ENCODE measurements around the gene CMAS. TPM values are rescaled to one million over a fixed set of nuclear protein-coding genes. Genes with fewer than 3 reads are reported as not detected.

Gene CMAS
- total RNA-seq, 1 donor from 2014 or later: 37.9 TPM

- H3K4me3 ChIP-seq (ENCODE audit: insufficient read depth, low read depth, low read length): no peak overlapping the region
- DNase-seq (ENCODE audit: low read depth) (no peak), FAIRE-seq (no peak)
- no peaks in the 10 kb centered on the region for H3K27me3 ChIP-seq (ENCODE audit: insufficient read depth, low read length)
- H3K36me3 Mint-ChIP-seq (ENCODE audit: low read depth, unreplicated experiment): no peaks in the 10 kb centered on the region
- no peak overlapping the region for H3K27ac ChIP-seq (ENCODE audit: low read depth, low read length)
- no peaks in the 10 kb centered on the region for H3K9me3 ChIP-seq (ENCODE audit: insufficient read depth, low read depth, low read length)
- H4K20me1 ChIP-seq (ENCODE audit: insufficient read depth, low read length): no peaks in the 10 kb centered on the region
- H3K27ac Mint-ChIP-seq (ENCODE audit: unreplicated experiment): no peak overlapping the region
- no peak overlapping the region for H2AFZ ChIP-seq (ENCODE audit: low read depth, low read length)
- H3K79me2 ChIP-seq (ENCODE audit: insufficient read depth, low read length): no peaks in the 10 kb centered on the region
- no peak overlapping the region for H3K4me3 Mint-ChIP-seq (ENCODE audit: unreplicated experiment)
- no peak overlapping the region for H3K4me2 ChIP-seq (ENCODE audit: low read length)
- H3K9me3 Mint-ChIP-seq (ENCODE audit: unreplicated experiment): no peaks in the 10 kb centered on the region
- peaks cover 4% of the 10 kb centered on the region for H3K4me1 ChIP-seq (ENCODE audit: insufficient read depth, low read length)
- no peak for TF ChIP-seq CTCF (IDR thresholded peaks at IDR 0.05; ENCODE audit: insufficient read depth, low read depth, low read length)
- H3K27me3 Mint-ChIP-seq (ENCODE audit: low read depth, unreplicated experiment): no peaks in the 10 kb centered on the region
- H3K9ac ChIP-seq (ENCODE audit: low read length): no peak overlapping the region
- H3K36me3 ChIP-seq (ENCODE audit: insufficient read depth, low read length): no peaks in the 10 kb centered on the region
- H3K4me1 Mint-ChIP-seq (ENCODE audit: low read depth, unreplicated experiment): peaks cover 9% of the 10 kb centered on the region
Observed at GRCh38 chr12:22032732-22033131, 13.3 kb upstream of the CMAS start.

GRCh38 chr12:22034709-22035506, 11.1 kb upstream of the CMAS start:
- peaks cover 4% of the 10 kb centered on the region for H3K4me1 ChIP-seq (ENCODE audit: insufficient read depth, low read length)
- H3K79me2 ChIP-seq (ENCODE audit: insufficient read depth, low read length): no peaks in the 10 kb centered on the region
- no peaks in the 10 kb centered on the region for H4K20me1 ChIP-seq (ENCODE audit: insufficient read depth, low read length)
- peaks cover 4% of the 10 kb centered on the region for H3K9me3 Mint-ChIP-seq (ENCODE audit: unreplicated experiment)
- H3K4me2 ChIP-seq (ENCODE audit: low read length): peak overlapping the region; percentile 58
- H3K9ac ChIP-seq (ENCODE audit: low read length): no peak overlapping the region
- peaks cover 3% of the 10 kb centered on the region for H3K27me3 Mint-ChIP-seq (ENCODE audit: low read depth, unreplicated experiment)
- peaks cover 9% of the 10 kb centered on the region for H3K4me1 Mint-ChIP-seq (ENCODE audit: low read depth, unreplicated experiment)
- H3K36me3 ChIP-seq (ENCODE audit: insufficient read depth, low read length): no peaks in the 10 kb centered on the region
- peak overlapping the region; percentile 25 for H2AFZ ChIP-seq (ENCODE audit: low read depth, low read length)
- no peak overlapping the region for H3K27ac Mint-ChIP-seq (ENCODE audit: unreplicated experiment)
- no peaks in the 10 kb centered on the region for H3K27me3 ChIP-seq (ENCODE audit: insufficient read depth, low read length)
- H3K4me3 Mint-ChIP-seq (ENCODE audit: unreplicated experiment): peak overlapping the region; percentile 15
- H3K9me3 ChIP-seq (ENCODE audit: insufficient read depth, low read depth, low read length): no peaks in the 10 kb centered on the region
- no peak for FAIRE-seq
- TF ChIP-seq CTCF (IDR thresholded peaks at IDR 0.05; ENCODE audit: insufficient read depth, low read depth, low read length) (no peak), EZH2 (IDR thresholded peaks at IDR 0.05; ENCODE audit: insufficient read depth, low read length) (no peak)
- H3K27ac ChIP-seq (ENCODE audit: low read depth, low read length): no peak overlapping the region
- no peaks in the 10 kb centered on the region for H3K36me3 Mint-ChIP-seq (ENCODE audit: low read depth, unreplicated experiment)
- peak; percentile 34 for DNase-seq (ENCODE audit: low read depth)
- no peak overlapping the region for H3K4me3 ChIP-seq (ENCODE audit: insufficient read depth, low read depth, low read length)

GRCh38 chr12:22037947-22038346, 8.1 kb upstream of the CMAS start:
- Mint-ChIP-seq H3K9me3 (ENCODE audit: unreplicated experiment) (peaks cover 4% of the 10 kb centered on the region), H3K27ac (ENCODE audit: unreplicated experiment) (no peak overlapping the region), H3K4me1 (ENCODE audit: low read depth, unreplicated experiment) (peaks cover 17% of the 10 kb centered on the region), H3K4me3 (ENCODE audit: unreplicated experiment) (no peak overlapping the region), H3K36me3 (ENCODE audit: low read depth, unreplicated experiment) (no peaks in the 10 kb centered on the region), H3K27me3 (ENCODE audit: low read depth, unreplicated experiment) (peaks cover 3% of the 10 kb centered on the region)
- Histone ChIP-seq H3K36me3 (ENCODE audit: insufficient read depth, low read length) (no peaks in the 10 kb centered on the region), H4K20me1 (ENCODE audit: insufficient read depth, low read length) (no peaks in the 10 kb centered on the region), H2AFZ (ENCODE audit: low read depth, low read length) (no peak overlapping the region), H3K4me3 (ENCODE audit: insufficient read depth, low read depth, low read length) (no peak overlapping the region), H3K27ac (ENCODE audit: low read depth, low read length) (no peak overlapping the region), H3K4me2 (ENCODE audit: low read length) (no peak overlapping the region), H3K79me2 (ENCODE audit: insufficient read depth, low read length) (no peaks in the 10 kb centered on the region), H3K27me3 (ENCODE audit: insufficient read depth, low read length) (no peaks in the 10 kb centered on the region), H3K9me3 (ENCODE audit: insufficient read depth, low read depth, low read length) (no peaks in the 10 kb centered on the region), H3K9ac (ENCODE audit: low read length) (no peak overlapping the region), H3K4me1 (ENCODE audit: insufficient read depth, low read length) (peaks cover 4% of the 10 kb centered on the region)
- TF ChIP-seq EZH2 (IDR thresholded peaks at IDR 0.05; ENCODE audit: insufficient read depth, low read length) (no peak), CTCF (IDR thresholded peaks at IDR 0.05; ENCODE audit: insufficient read depth, low read depth, low read length) (no peak)
- DNase-seq (ENCODE audit: low read depth) (no peak), FAIRE-seq (no peak)

Measured in astrocyte (in vitro differentiated cells and primary cell).